Adipocyte (in vitro differentiated cells): ENCODE data around the gene TPO.

Experiments used
- DNase-seq: peaks from one replicate; pipeline ENCODE4 v3.0.0-alpha.2; 2015; ENCODE audit warnings: low read depth
- H3K27me3 ChIP-seq: replicated peaks from 2 replicates; pipeline ENCODE4 v1.7.0; 2013; ENCODE audit warnings: mild to moderate bottlenecking, low read length, moderate library complexity; ENCODE audit not compliant: control insufficient read depth, insufficient read depth
- H3K36me3 ChIP-seq: 2 replicates; pipeline ENCODE4 v1.7.0; 2013; ENCODE audit warnings: low read length, mild to moderate bottlenecking, moderate library complexity; ENCODE audit not compliant: control insufficient read depth, insufficient read depth, severe bottlenecking
- H3K4me1 ChIP-seq: 2 replicates; pipeline ENCODE4 v1.7.0; 2013; ENCODE audit warnings: mild to moderate bottlenecking, low read length, moderate library complexity; ENCODE audit not compliant: control insufficient read depth, insufficient read depth
- H3K4me3 ChIP-seq: 2 replicates; pipeline ENCODE4 v1.7.0; 2013; ENCODE audit warnings: mild to moderate bottlenecking, low read length, moderate library complexity
- H3K9ac ChIP-seq: 2 replicates; pipeline ENCODE4 v1.7.0; 2013; ENCODE audit warnings: mild to moderate bottlenecking, low read length, moderate library complexity
- H3K9me3 ChIP-seq: 2 replicates; pipeline ENCODE4 v1.7.0; 2013; ENCODE audit warnings: mild to moderate bottlenecking, low read length, moderate library complexity; ENCODE audit not compliant: control insufficient read depth

The TPO gene

GRCh38 chr2:1494906-1495305 is 81.6 kb downstream of the TPO start:
- no peaks in the 10 kb centered on the region for H3K36me3 ChIP-seq
- no peak for DNase-seq
- no peaks in the 10 kb centered on the region for H3K9me3 ChIP-seq
- no peak overlapping the region for H3K9ac ChIP-seq
- no peak overlapping the region for H3K4me3 ChIP-seq
- H3K27me3 ChIP-seq, result peaks cover 31% of the 10 kb centered on the region
- H3K4me1 ChIP-seq, result no peaks in the 10 kb centered on the region

GRCh38 chr2:1495676-1496358 is 82.6 kb downstream of the TPO start:
- Histone ChIP-seq H3K27me3 (peaks cover 31% of the 10 kb centered on the region), H3K9me3 (no peaks in the 10 kb centered on the region), H3K4me1 (no peaks in the 10 kb centered on the region), H3K36me3 (no peaks in the 10 kb centered on the region), H3K4me3 (no peak overlapping the region), H3K9ac (no peak overlapping the region)
- DNase-seq, result no peak

GRCh38 chr2:1496359-1496821 is 83.1 kb downstream of the TPO start:
- no peaks in the 10 kb centered on the region for H3K4me1 ChIP-seq
- no peak overlapping the region for H3K9ac ChIP-seq
- no peak overlapping the region for H3K4me3 ChIP-seq
- no peaks in the 10 kb centered on the region for H3K36me3 ChIP-seq
- peaks cover 31% of the 10 kb centered on the region for H3K27me3 ChIP-seq
- no peaks in the 10 kb centered on the region for H3K9me3 ChIP-seq
- DNase-seq, result no peak

DNA sequence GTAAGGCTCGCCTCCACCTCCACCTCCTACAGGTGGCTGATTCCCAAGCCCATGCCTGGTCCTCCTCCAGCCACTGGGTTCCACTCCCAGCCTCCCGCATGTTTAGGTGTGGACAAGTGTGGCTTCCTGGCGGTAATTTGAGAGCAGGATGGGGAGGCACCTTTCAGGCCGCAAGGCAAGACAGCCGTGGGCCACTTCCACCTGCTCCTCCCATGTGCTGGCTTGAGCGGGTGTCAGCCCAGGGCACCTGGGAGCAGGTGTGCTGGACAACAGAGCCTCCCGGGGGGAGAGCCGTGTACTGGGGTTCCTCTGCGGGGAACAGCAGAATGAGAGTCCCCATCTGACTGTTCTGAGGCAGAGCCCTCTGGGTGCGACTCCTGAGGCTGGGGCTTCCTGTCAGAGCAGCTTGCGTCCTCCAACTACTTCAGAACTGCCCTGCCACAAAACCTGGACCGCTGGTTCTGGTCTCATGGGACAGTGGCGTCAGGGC is 83.9 kb downstream of the TPO start:
- no peak for DNase-seq
- Histone ChIP-seq H3K36me3 (no peaks in the 10 kb centered on the region), H3K9me3 (no peaks in the 10 kb centered on the region), H3K4me3 (no peak overlapping the region), H3K4me1 (no peaks in the 10 kb centered on the region), H3K9ac (no peak overlapping the region), H3K27me3 (peaks cover 28% of the 10 kb centered on the region)

GRCh38 chr2:1498176-1498575 is 84.9 kb downstream of the TPO start:
- DNase-seq, result no peak
- no peaks in the 10 kb centered on the region for H3K4me1 ChIP-seq
- H3K9me3 ChIP-seq, result no peaks in the 10 kb centered on the region
- no peak overlapping the region for H3K4me3 ChIP-seq
- no peaks in the 10 kb centered on the region for H3K36me3 ChIP-seq
- peaks cover 23% of the 10 kb centered on the region for H3K27me3 ChIP-seq
- no peak overlapping the region for H3K9ac ChIP-seq

- Histone ChIP-seq H3K4me3 (no peak overlapping the region), H3K27me3 (peaks cover 27% of the 10 kb centered on the region), H3K36me3 (no peaks in the 10 kb centered on the region), H3K9me3 (no peaks in the 10 kb centered on the region), H3K9ac (no peak overlapping the region), H3K4me1 (no peaks in the 10 kb centered on the region)
- no peak for DNase-seq
Measured at GRCh38 chr2:1499033-1499795, 86.0 kb downstream of the TPO start.

DNA sequence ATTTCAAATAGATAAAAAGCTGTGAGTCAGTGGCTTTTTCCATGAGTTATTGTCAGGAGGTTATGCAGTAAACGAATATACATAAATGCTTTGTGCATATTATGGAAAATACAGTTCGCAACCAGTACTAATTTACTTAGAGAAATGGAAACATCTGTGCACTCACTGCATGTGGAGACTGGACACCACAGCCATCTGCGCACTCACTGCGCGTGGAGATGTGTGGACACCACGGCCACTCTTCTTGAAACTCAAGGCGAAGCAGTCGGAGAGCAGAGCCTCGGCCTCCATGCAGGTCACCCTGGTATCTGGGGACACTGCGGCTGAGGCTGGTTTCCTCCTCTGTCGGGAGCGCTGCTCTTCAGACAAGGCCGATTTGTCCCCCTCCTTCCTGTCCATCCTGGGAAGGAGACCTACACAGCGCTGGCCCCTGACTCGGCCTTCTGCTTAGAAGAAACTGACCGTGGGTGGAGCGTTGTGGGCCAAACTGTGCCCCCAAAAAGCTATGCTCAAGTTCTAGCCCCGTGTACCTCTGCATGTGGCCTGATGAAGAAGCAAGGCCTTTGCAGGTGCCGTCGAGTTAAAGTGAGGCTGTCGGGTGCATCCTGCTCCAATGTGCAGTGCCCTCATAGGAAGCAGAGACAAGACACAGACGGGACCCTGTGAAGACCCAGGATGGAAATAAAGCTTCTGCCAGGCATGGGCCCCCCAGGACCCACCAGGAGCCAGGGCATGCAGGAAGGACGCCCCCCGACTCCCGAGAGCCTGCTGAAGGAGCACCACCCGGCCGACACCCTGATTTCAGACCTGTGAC is 88.0 kb downstream of the TPO start:
- no peak overlapping the region for H3K9ac ChIP-seq
- peaks cover 25% of the 10 kb centered on the region for H3K27me3 ChIP-seq
- H3K4me1 ChIP-seq, result no peaks in the 10 kb centered on the region
- no peak overlapping the region for H3K4me3 ChIP-seq
- H3K36me3 ChIP-seq, result no peaks in the 10 kb centered on the region
- DNase-seq, result no peak
- no peaks in the 10 kb centered on the region for H3K9me3 ChIP-seq

DNA sequence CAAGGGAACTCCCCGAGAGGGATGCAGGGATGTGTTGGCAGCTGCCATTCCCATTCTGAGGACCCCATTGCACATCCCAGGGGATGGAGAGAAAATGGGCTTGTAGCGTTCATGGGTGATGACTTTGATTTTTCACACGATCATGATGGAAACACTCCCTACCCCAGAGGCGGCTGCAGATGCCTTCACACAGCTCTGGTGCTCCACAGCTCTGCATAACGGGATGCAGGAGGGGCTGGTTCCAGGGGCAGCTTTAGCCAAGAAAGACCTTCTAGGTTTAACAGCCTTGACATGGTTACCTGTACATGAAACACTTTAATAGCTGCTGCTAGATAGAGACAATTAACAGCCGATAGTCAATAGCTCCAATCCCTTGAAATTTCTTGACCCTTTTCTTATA is 88.7 kb downstream of the TPO start:
- Histone ChIP-seq H3K9ac (no peak overlapping the region), H3K27me3 (peaks cover 25% of the 10 kb centered on the region), H3K4me3 (no peak overlapping the region), H3K4me1 (no peaks in the 10 kb centered on the region), H3K36me3 (no peaks in the 10 kb centered on the region), H3K9me3 (no peaks in the 10 kb centered on the region)
- no peak for DNase-seq

- Histone ChIP-seq H3K36me3 (no peaks in the 10 kb centered on the region), H3K9me3 (no peaks in the 10 kb centered on the region), H3K4me1 (no peaks in the 10 kb centered on the region), H3K27me3 (peaks cover 25% of the 10 kb centered on the region), H3K4me3 (no peak overlapping the region), H3K9ac (no peak overlapping the region)
- DNase-seq, result no peak
Measured at GRCh38 chr2:1502891-1503304, 89.6 kb downstream of the TPO start.

GRCh38 chr2:1503471-1504310 is 90.4 kb downstream of the TPO start:
- Histone ChIP-seq H3K9me3 (no peaks in the 10 kb centered on the region), H3K27me3 (peaks cover 19% of the 10 kb centered on the region), H3K9ac (no peak overlapping the region), H3K36me3 (no peaks in the 10 kb centered on the region), H3K4me1 (no peaks in the 10 kb centered on the region), H3K4me3 (no peak overlapping the region)
- no peak for DNase-seq
